Measurements from ENCODE around the gene RAB17.

Gene RAB17

GRCh38 chr2:237633061-237633561 is 42.6 kb upstream of the RAB17 start:
- no peak overlapping the region for H3K4me3 ChIP-seq (replicated peaks; ENCODE audit: low read depth, low read length)
- DNase-seq (ENCODE audit: extremely low read depth, low read depth), result no peak
- TF ChIP-seq CTCF (IDR thresholded peaks at IDR 0.05; ENCODE audit: low read depth, low read length, missing control alignments), result no peak

DNA sequence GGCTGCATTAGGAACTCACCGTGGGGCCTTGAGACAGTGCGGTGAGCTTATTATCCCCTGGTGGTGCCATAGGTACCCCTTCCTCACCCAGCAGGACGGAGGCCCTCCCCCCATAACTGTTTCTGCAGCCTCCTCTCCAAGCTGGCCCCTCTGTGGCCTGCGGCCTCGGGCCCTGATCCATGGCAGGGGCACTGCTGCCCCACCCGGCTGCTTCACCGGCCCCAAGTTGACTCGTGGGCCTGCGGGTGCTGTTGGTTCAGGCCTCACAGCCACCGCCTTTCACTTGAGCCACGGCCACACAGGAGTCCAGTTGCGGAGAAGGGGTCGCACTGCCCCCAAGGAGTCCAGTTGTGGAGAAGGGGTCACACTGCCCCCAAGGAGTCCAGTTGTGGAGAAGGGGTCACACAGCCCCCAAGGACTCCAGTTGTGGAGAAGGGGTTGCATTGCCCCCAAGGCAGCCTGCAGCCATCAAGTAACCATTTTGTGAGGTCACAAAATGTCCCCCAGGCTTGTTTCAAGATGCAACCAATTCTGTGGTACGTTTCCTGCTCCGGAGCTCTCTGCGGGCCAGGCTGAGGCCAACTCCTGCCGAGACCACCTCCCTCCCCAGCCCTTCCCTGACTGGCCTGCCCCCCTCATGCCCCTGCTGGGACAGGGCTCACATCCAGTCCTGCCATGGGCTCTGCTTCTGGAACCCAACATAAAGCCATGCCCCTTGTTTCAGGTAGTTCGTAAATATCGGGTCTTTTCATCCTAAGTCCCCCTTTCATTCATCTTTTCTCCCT is 41.5 kb upstream of the RAB17 start:
- no peak for DNase-seq (ENCODE audit: extremely low read depth, low read depth)
- no peak for TF ChIP-seq CTCF (IDR thresholded peaks at IDR 0.05; ENCODE audit: low read depth, low read length, missing control alignments)
- no peak overlapping the region for H3K4me3 ChIP-seq (replicated peaks; ENCODE audit: low read depth, low read length)

DNA sequence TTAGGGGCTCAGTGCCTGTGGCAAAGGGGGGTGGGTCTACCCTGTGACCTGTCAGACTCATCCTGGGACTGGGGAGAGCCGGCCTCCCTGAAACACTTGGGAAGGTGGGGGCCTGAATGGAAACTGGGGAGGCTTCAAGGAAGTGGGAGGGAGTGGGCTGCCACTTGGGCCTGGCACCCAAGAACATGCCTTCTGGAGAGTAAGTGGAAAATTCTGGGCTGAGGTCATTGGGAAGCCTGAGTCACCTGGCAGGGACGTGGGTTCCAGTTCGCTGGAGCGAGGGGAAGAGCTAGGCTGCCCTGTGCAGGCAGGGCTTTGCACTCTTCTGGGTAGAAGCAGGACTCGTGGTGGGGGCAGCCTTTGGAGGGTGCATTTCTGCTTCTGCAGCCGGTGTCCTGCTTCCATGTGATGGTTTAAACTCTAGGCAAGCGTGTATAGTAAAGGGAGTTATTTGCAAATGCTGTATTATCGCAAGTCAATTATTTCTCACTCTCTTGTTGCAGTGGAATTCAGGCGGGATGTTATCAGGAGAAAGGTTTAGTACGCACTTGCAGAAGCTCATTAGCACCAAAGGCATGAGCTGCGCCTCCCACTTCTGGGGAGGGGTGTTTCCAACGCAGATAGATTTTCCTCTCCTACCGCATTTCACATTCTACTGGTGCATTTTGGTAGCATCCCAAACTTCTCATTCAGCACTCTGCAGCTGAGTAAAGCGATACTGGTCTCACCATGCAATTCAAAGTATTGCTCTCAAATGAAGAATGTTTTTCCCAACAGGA is 40.7 kb upstream of the RAB17 start:
- TF ChIP-seq CTCF (IDR thresholded peaks at IDR 0.05; ENCODE audit: low read depth, low read length, missing control alignments), result no peak
- no peak overlapping the region for H3K4me3 ChIP-seq (replicated peaks; ENCODE audit: low read depth, low read length)
- no peak for DNase-seq (ENCODE audit: extremely low read depth, low read depth)

GRCh38 chr2:237630216-237631000 is 39.9 kb upstream of the RAB17 start:
- DNase-seq (ENCODE audit: extremely low read depth, low read depth), result no peak
- no peak for TF ChIP-seq CTCF (IDR thresholded peaks at IDR 0.05; ENCODE audit: low read depth, low read length, missing control alignments)
- no peak overlapping the region for H3K4me3 ChIP-seq (replicated peaks; ENCODE audit: low read depth, low read length)

- no peak for DNase-seq (ENCODE audit: extremely low read depth, low read depth)
- TF ChIP-seq CTCF (IDR thresholded peaks at IDR 0.05; ENCODE audit: low read depth, low read length, missing control alignments), result no peak
These were observed 39.2 kb upstream of the RAB17 start for GRCh38 chr2:237629739-237630138.

GRCh38 chr2:237629188-237629534 is 38.6 kb upstream of the RAB17 start:
- no peak for TF ChIP-seq CTCF (IDR thresholded peaks at IDR 0.05; ENCODE audit: low read depth, low read length, missing control alignments)
- no peak for DNase-seq (ENCODE audit: extremely low read depth, low read depth)
- peak overlapping the region; percentile 62; the same call in 1 of the 2 replicates for H3K4me3 ChIP-seq (replicated peaks; ENCODE audit: low read depth, low read length)

More at GRCh38 chr2:237629739-237630138, 39.2 kb upstream of the RAB17 start:
- H3K4me3 ChIP-seq (replicated peaks; ENCODE audit: low read depth, low read length), result no peak overlapping the region
